Gastrocnemius medialis (tissue), 4 donors: Measurements from ENCODE around the gene SH3BGRL2.

Experiments used
- CTCF ChIP-seq, 5 experiments: fragments of 450-650 bp in 3 of 5; fragments of 200-600 bp in 2 of 5; sonication (generic) in 2 of 5; IDR thresholded peaks in 4 of 5; conservative IDR thresholded peaks in 1 of 5; 1 replicate in 4 of 5; 2 replicates in 1 of 5; pipeline ENCODE4 v1.5.1; 2016 to 2019; ENCODE audit warnings: antibody characterized with exemption in 5 of 5, mild to moderate bottlenecking in 3 of 5, moderate library complexity in 3 of 5
- POLR2A ChIP-seq, 2 donors: fragments of 450-650 bp; IDR thresholded peaks; one replicate each; pipeline ENCODE4 v1.6.1; 2017; ENCODE audit warnings: antibody characterized with exemption in 2 of 2, mild to moderate bottlenecking in 2 of 2, moderate library complexity in 2 of 2

- no peak for TF ChIP-seq CTCF (IDR thresholded peaks at IDR 0.05 in 4 of 5, conservative IDR thresholded peaks at IDR 0.05 in 1 of 5)
- no peak for TF ChIP-seq POLR2A (IDR thresholded peaks at IDR 0.05)
These were observed 17.2 kb downstream of the SH3BGRL2 start for GRCh38 chr6:79648328-79648727.
